ENCODE data around the gene FGGY.

- TF ChIP-seq CTCF (conservative IDR thresholded peaks at IDR 0.05 in 1 of 2, IDR thresholded peaks at IDR 0.05 in 1 of 2; ENCODE audit: extremely low read depth in 1 of 2, insufficient read depth in 1 of 2, low read depth in 1 of 2, low read length in 2 of 2) (no peak), EZH2 (IDR thresholded peaks at IDR 0.05; ENCODE audit: borderline replicate concordance, low read length) (no peak)
Measured at GRCh38 chr1:59596432-59596831, 299.5 kb downstream of the FGGY start.
